Measurements from ENCODE around the gene OTX2. TPM values are rescaled to one million over a fixed set of nuclear protein-coding genes. Genes with fewer than 3 reads are reported as not detected.

Gene OTX2
- total and polyA plus RNA-seq, 2 experiments from 2014 or later: 16.5 to 23.9 TPM

DNA sequence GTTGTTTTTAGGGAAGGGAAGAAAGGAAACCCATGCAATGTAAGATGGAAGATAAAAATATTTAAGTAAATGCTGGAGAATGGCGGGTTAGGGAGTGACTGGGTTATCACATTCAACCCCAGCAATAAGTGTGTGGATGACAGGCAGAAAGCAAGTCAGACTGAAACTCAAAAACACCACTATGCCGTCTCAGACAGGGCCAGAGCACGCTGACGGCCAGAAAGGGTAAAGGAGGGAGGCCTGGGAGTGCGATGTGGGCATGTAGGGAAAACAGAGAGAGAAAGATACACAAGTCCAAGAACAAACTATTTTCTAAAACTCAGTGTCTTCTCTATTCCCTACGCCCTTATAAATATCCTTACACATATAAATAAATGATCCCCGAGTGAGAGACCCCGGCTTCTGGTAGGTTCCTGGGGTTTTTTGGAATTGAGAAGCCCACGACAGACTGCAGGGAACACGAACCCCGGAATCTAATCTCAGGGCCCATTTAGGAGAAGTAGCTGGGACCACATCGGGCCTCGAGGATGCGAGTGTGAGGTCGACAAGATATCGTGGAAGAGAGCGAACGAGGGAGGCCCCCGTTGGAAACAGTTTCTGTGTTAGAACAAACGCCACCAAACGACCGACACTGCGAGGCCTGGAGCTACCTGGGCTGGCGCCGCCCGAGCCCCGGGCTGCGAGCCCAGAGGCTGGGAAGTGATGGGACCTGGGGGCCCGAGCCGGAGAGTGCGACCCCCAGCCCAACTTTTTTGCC, 735 bp upstream of the OTX2 start:
- peaks cover 90% of the 10 kb centered on the region for H3K27me3 ChIP-seq (ENCODE audit: insufficient read depth)
- ATAC-seq: peak; percentile 13
- H3K27ac Mint-ChIP-seq: no peak overlapping the region
- H3K4me1 Mint-ChIP-seq: peaks cover 71% of the 10 kb centered on the region
- H3K4me3 Mint-ChIP-seq: peak overlapping the region; percentile 93
- H3F3A ChIP-seq (replicated peaks; ENCODE audit: low read depth): peaks cover 22% of the 10 kb centered on the region
- H3K4me1 ChIP-seq (ENCODE audit: insufficient read depth): peaks cover 64% of the 10 kb centered on the region
- H3K9me3 Mint-ChIP-seq: no peaks in the 10 kb centered on the region; the same call in 2 of the 3 replicates
- no peaks in the 10 kb centered on the region for H3K36me3 ChIP-seq (ENCODE audit: insufficient read depth)
- no peak overlapping the region for H2AFZ ChIP-seq
- no peaks in the 10 kb centered on the region for H3K79me2 ChIP-seq (replicated peaks; ENCODE audit: insufficient read depth)
- H3K9me2 ChIP-seq (ENCODE audit: insufficient read depth): no peaks in the 10 kb centered on the region
- H4K20me1 ChIP-seq (replicated peaks; ENCODE audit: insufficient read depth): no peaks in the 10 kb centered on the region
- H3K27me3 Mint-ChIP-seq (ENCODE audit: insufficient read depth, low read depth, poor library complexity): peaks cover 86% of the 10 kb centered on the region
- no peaks in the 10 kb centered on the region for H3K36me3 Mint-ChIP-seq (ENCODE audit: low read depth)
- TF ChIP-seq, protein P1, sequence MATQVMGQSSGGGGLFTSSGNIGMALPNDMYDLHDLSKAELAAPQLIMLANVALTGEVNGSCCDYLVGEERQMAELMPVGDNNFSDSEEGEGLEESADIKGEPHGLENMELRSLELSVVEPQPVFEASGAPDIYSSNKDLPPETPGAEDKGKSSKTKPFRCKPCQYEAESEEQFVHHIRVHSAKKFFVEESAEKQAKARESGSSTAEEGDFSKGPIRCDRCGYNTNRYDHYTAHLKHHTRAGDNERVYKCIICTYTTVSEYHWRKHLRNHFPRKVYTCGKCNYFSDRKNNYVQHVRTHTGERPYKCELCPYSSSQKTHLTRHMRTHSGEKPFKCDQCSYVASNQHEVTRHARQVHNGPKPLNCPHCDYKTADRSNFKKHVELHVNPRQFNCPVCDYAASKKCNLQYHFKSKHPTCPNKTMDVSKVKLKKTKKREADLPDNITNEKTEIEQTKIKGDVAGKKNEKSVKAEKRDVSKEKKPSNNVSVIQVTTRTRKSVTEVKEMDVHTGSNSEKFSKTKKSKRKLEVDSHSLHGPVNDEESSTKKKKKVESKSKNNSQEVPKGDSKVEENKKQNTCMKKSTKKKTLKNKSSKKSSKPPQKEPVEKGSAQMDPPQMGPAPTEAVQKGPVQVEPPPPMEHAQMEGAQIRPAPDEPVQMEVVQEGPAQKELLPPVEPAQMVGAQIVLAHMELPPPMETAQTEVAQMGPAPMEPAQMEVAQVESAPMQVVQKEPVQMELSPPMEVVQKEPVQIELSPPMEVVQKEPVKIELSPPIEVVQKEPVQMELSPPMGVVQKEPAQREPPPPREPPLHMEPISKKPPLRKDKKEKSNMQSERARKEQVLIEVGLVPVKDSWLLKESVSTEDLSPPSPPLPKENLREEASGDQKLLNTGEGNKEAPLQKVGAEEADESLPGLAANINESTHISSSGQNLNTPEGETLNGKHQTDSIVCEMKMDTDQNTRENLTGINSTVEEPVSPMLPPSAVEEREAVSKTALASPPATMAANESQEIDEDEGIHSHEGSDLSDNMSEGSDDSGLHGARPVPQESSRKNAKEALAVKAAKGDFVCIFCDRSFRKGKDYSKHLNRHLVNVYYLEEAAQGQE (IDR thresholded peaks at IDR 0.05; ENCODE audit: unreplicated experiment): no peak
- TF ChIP-seq EZH2 (IDR thresholded peaks at IDR 0.05; ENCODE audit: low read depth, unreplicated experiment): peak; percentile 87
- DNase-seq (ENCODE audit: low spot score): peak; percentile 79
- H3K4me3 ChIP-seq: peak overlapping the region; percentile 61
- H3K4me2 ChIP-seq: peak overlapping the region; percentile 89
- no peak overlapping the region for H3K27ac ChIP-seq (ENCODE audit: low read depth)

DNA sequence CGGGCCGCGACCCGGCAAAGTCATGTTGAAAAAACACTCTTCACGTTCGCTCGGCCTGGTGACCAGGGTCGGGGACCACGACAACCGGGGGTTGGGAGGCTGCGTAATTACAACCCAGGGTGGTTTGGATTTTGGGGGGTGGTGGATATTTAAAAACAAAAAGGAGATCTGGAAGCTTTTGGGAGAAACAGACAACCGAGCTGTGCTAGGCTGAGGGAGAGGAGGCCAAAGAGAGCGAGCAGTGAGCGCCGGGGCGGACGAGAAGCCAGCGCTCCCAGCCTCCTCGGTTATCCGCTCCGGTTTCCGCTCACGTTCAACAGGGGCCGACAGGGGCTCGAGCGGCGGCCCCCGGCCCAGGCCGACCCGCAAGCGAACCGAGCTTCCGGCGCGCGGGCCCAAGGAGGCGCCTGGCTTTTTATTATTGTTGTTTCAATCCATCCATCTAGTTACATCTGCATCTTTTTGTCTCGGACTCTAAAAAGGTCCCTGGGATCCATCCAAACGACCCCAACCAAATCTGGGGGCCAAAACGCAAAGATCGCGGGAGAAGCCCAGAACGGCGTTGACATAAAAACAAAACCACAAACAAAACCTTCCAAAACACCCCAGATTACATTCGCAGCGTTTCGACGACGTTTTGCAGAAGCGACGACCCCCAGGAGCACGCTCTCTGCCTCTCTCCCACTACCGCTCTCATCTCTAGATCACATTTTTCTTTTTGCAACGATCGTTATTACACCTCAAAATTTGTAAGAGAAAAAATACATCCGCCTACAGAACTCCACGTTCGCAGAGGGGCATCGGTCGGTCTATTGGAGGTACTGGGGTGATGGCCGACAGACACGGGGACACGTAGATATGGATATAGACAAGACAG, 771 bp downstream of the OTX2 start:
- peak overlapping the region; percentile 93 for H3K4me3 Mint-ChIP-seq
- ATAC-seq (peak; percentile 8), DNase-seq (ENCODE audit: low spot score) (peak; percentile 64)
- Histone ChIP-seq H3K4me2 (peak overlapping the region; percentile 89), H3K27ac (ENCODE audit: low read depth) (no peak overlapping the region), H3K36me3 (ENCODE audit: insufficient read depth) (no peaks in the 10 kb centered on the region), H3K9me2 (ENCODE audit: insufficient read depth) (no peaks in the 10 kb centered on the region), H3K4me3 (peak overlapping the region; percentile 61), H3K27me3 (ENCODE audit: insufficient read depth) (peaks cover 82% of the 10 kb centered on the region), H3K4me1 (ENCODE audit: insufficient read depth) (peaks cover 48% of the 10 kb centered on the region), H2AFZ (peak overlapping the region; percentile 72; the same call in 1 of the 2 replicates), H3K79me2 (replicated peaks; ENCODE audit: insufficient read depth) (peaks cover 8% of the 10 kb centered on the region), H3F3A (replicated peaks; ENCODE audit: low read depth) (peaks cover 22% of the 10 kb centered on the region; the same call in 1 of the 2 replicates), H4K20me1 (replicated peaks; ENCODE audit: insufficient read depth) (no peaks in the 10 kb centered on the region)
- peaks cover 63% of the 10 kb centered on the region for H3K4me1 Mint-ChIP-seq
- TF ChIP-seq EZH2phosphoT487 (IDR thresholded peaks at IDR 0.05; ENCODE audit: unreplicated experiment) (peak; percentile 27), ZNF462 (CRISPR knock-in tag; IDR thresholded peaks at IDR 0.05) (no peak), EZH2 (IDR thresholded peaks at IDR 0.05; ENCODE audit: low read depth, unreplicated experiment) (peak; percentile 88)
- peaks cover 3% of the 10 kb centered on the region; the same call in 2 of the 3 replicates for H3K36me3 Mint-ChIP-seq (ENCODE audit: low read depth)
- peaks cover 79% of the 10 kb centered on the region for H3K27me3 Mint-ChIP-seq (ENCODE audit: insufficient read depth, low read depth, poor library complexity)
- H3K27ac Mint-ChIP-seq: no peak overlapping the region
- no peaks in the 10 kb centered on the region; the same call in 2 of the 3 replicates for H3K9me3 Mint-ChIP-seq
